Epithelial cell of proximal tubule (primary cell): ENCODE data around the gene PASK. TPM values are rescaled to one million over a fixed set of nuclear protein-coding genes. Genes with fewer than 3 reads are reported as not detected.

Experiments
- DNase-seq: peaks from one replicate; pipeline ENCODE4 v3.0.0-alpha.2; 2011; ENCODE audit warnings: low read depth
- H3K4me3 ChIP-seq: 2 replicates; pipeline ENCODE4 v1.5.1; 2011; ENCODE audit warnings: low read depth, mild to moderate bottlenecking, low read length
- CTCF ChIP-seq: conservative IDR thresholded peaks from 2 replicates; pipeline ENCODE4 v1.5.1; 2012; ENCODE audit warnings: low read depth, mild to moderate bottlenecking, low read length
- total RNA-seq: library from RNA; depleted of rRNA; stranded (reverse); fragments of >200 nt; gene quantifications from 2 replicates; pipeline ENCODE4 v1.2.3, GENCODE V29; 2015

Gene PASK
- total RNA-seq, 1 donor from 2014 or later: 10.0 TPM

DNA sequence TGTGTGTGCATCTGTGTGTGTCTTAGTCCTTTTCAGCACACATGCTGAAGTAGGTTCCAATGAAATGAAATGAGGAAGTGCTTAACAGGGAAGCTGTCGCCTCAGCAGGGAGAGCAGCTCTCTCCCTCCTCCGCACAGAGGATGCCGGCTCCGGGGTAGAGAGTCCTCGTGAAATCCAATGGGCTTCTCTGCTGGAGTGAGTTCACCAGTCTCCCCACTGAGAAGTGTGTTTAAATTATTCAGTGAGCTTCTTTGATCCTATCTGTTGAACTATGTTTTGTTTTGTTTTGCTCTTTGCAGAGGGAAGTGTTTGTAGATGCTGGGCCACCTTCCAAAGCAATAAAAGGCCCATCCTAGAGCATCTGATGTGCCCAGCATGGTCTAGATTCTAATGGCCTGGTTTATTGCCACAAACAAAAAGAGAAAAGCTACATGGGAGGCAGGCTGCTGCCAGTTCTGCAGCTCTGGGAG lies 7.7 kb upstream of the PASK start:
- no peak overlapping the region for H3K4me3 ChIP-seq
- TF ChIP-seq CTCF: no peak
- no peak for DNase-seq

- DNase-seq: no peak
- H3K4me3 ChIP-seq: no peak overlapping the region
- TF ChIP-seq CTCF: no peak
These were observed 6.7 kb upstream of the PASK start for GRCh38 chr2:241155936-241156335.

DNA sequence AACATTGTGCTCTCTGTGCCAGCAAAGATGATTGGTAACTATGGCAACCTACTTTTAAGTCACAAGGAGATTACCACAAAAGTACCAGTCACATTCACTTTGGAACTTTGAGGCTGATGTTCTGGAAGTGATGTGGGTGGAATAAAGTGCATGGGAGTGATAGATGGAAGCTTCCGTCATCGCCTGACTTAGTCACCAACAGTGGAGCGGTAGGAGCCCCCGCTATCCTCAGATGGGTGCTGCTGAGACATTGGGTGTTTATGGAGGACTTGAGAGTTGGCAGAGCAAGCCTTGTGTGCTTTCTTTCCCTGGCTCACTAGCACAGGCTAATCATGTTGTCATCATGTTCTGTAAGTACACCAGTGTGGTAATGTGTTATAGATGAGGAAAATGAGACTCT lies 5.6 kb upstream of the PASK start:
- no peak for TF ChIP-seq CTCF
- DNase-seq: no peak
- no peak overlapping the region for H3K4me3 ChIP-seq

GRCh38 chr2:241153616-241154015 lies 4.3 kb upstream of the PASK start:
- DNase-seq: no peak
- TF ChIP-seq CTCF: no peak
- H3K4me3 ChIP-seq: no peak overlapping the region

- no peak for TF ChIP-seq CTCF
- DNase-seq: no peak
- H3K4me3 ChIP-seq: no peak overlapping the region
These were observed 2.8 kb upstream of the PASK start for GRCh38 chr2:241151934-241152660.

GRCh38 chr2:241150660-241151530 lies 1.6 kb upstream of the PASK start:
- TF ChIP-seq CTCF: no peak
- peak overlapping the region; percentile 80 for H3K4me3 ChIP-seq
- DNase-seq: no peak
